ENCODE data around the gene LYPLA2. TPM values are rescaled to one million over a fixed set of nuclear protein-coding genes. Genes with fewer than 3 reads are reported as not detected.

LYPLA2 gene
- polyA plus RNA-seq, 1 of the 3 experiments (the other 2 are of a cell fraction) = 109 TPM

GRCh38 chr1:23805025-23805424 is 14.1 kb downstream of the LYPLA2 start:
- Histone ChIP-seq H3K9me2 (no peaks in the 10 kb centered on the region), H3K4me1 (ENCODE audit: control insufficient read depth in 1 of 2, insufficient read depth in 2 of 2, low read depth in 1 of 2, low read length in 1 of 2) (peaks cover 0 to 17% of the 10 kb centered on the region in 2 experiments; a peak in 1 of 4 replicates), H3K36me3 (replicated peaks in 1 of 2; ENCODE audit: control insufficient read depth in 1 of 2, insufficient read depth in 2 of 2, low read length in 1 of 2) (no peaks in the 10 kb centered on the region), H3K27me3 (ENCODE audit: insufficient read depth) (no peaks in the 10 kb centered on the region), H4K20me1 (ENCODE audit: insufficient read depth) (no peaks in the 10 kb centered on the region), H3K79me2 (ENCODE audit: insufficient read depth) (no peaks in the 10 kb centered on the region), H3K9ac (no peak overlapping the region), H3K27ac (ENCODE audit: low read depth in 2 of 2, low read length in 1 of 2) (no peak overlapping the region), H3F3A (replicated peaks; ENCODE audit: insufficient read depth) (peaks cover 8% of the 10 kb centered on the region), H3K4me2 (no peak overlapping the region), H3K4me3 (ENCODE audit: low read depth in 2 of 2, low read length in 1 of 2) (no peak overlapping the region), H2AFZ (ENCODE audit: low read depth) (no peak overlapping the region), H3K9me3 (no peaks in the 10 kb centered on the region)
- ChIA-PET CTCF (interaction anchor here (1.0 to 2.0 kb wide), 4 partner anchors 11 to 112 kb away, joined by 3 to 7 read pairs (median 4); partner anchors contain the start of gene HMGCL), POLR2A (interaction anchor here (0.6 to 1.8 kb wide), 2 partner anchors 20 to 38 kb away, joined by 3 to 4 read pairs; partner anchors contain the start of gene HMGCL)
- 82% methylated on average over 2 of the region's 2 CpGs for WGBS (ENCODE audit: low lambda C conversion rate)
- TF ChIP-seq MEF2A (IDR thresholded peaks at IDR 0.05; ENCODE audit: borderline replicate concordance, low read depth) = no peak
- no peak for TF ChIP-seq IRF3 (IDR thresholded peaks at IDR 0.05; ENCODE audit: low read depth, low read length)
- TF ChIP-seq USF2 (IDR thresholded peaks at IDR 0.05; ENCODE audit: borderline replicate concordance, low read depth, low read length) = no peak
- TF ChIP-seq, protein P1, sequence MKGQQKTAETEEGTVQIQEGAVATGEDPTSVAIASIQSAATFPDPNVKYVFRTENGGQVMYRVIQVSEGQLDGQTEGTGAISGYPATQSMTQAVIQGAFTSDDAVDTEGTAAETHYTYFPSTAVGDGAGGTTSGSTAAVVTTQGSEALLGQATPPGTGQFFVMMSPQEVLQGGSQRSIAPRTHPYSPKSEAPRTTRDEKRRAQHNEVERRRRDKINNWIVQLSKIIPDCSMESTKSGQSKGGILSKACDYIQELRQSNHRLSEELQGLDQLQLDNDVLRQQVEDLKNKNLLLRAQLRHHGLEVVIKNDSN (IDR thresholded peaks at IDR 0.05; ENCODE audit: borderline replicate concordance, low read depth) = no peak
- TF ChIP-seq SMC3 (IDR thresholded peaks at IDR 0.05; ENCODE audit: low read depth, low read length) = no peak
- TF ChIP-seq JUND (IDR thresholded peaks at IDR 0.05) = no peak
- TF ChIP-seq RAD21 (IDR thresholded peaks at IDR 0.05; ENCODE audit: low read length) = no peak
- TF ChIP-seq EZH2phosphoT487 (IDR thresholded peaks at IDR 0.05; ENCODE audit: borderline replicate concordance, low read depth) = no peak
- TF ChIP-seq GATA2 (CRISPR knock-in tag; IDR thresholded peaks at IDR 0.05) = no peak
- TF ChIP-seq RXRA (IDR thresholded peaks at IDR 0.05; ENCODE audit: borderline replicate concordance, low read depth) = no peak
- TF ChIP-seq NFIC (IDR thresholded peaks at IDR 0.05; ENCODE audit: borderline replicate concordance) = no peak
- TF ChIP-seq RCOR1 (IDR thresholded peaks at IDR 0.05; ENCODE audit: low read length) = no peak
- TF ChIP-seq PBX3 (IDR thresholded peaks at IDR 0.05) = no peak
- no peak for TF ChIP-seq NRF1 (IDR thresholded peaks at IDR 0.05; ENCODE audit: low read depth, low read length)
- TF ChIP-seq MXI1 (IDR thresholded peaks at IDR 0.05; ENCODE audit: low read depth, low read length) = no peak
- no peak for TF ChIP-seq FOXM1 (IDR thresholded peaks at IDR 0.05; ENCODE audit: low read depth)
- TF ChIP-seq, protein P2, sequence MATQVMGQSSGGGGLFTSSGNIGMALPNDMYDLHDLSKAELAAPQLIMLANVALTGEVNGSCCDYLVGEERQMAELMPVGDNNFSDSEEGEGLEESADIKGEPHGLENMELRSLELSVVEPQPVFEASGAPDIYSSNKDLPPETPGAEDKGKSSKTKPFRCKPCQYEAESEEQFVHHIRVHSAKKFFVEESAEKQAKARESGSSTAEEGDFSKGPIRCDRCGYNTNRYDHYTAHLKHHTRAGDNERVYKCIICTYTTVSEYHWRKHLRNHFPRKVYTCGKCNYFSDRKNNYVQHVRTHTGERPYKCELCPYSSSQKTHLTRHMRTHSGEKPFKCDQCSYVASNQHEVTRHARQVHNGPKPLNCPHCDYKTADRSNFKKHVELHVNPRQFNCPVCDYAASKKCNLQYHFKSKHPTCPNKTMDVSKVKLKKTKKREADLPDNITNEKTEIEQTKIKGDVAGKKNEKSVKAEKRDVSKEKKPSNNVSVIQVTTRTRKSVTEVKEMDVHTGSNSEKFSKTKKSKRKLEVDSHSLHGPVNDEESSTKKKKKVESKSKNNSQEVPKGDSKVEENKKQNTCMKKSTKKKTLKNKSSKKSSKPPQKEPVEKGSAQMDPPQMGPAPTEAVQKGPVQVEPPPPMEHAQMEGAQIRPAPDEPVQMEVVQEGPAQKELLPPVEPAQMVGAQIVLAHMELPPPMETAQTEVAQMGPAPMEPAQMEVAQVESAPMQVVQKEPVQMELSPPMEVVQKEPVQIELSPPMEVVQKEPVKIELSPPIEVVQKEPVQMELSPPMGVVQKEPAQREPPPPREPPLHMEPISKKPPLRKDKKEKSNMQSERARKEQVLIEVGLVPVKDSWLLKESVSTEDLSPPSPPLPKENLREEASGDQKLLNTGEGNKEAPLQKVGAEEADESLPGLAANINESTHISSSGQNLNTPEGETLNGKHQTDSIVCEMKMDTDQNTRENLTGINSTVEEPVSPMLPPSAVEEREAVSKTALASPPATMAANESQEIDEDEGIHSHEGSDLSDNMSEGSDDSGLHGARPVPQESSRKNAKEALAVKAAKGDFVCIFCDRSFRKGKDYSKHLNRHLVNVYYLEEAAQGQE (IDR thresholded peaks at IDR 0.05; ENCODE audit: low read depth, low read length) = no peak
- no peak for TF ChIP-seq TEAD4 (IDR thresholded peaks at IDR 0.05; ENCODE audit: borderline replicate concordance, insufficient read depth)
- no peak for TF ChIP-seq CHD2 (IDR thresholded peaks at IDR 0.05; ENCODE audit: low read length, partially characterized antibody)
- DNase-seq = no peak

Data from SK-N-SH (cell line).